Endothelial cell of umbilical vein (primary cell): ENCODE data around the gene SH3GLB2. TPM values are rescaled to one million over a fixed set of nuclear protein-coding genes. Genes with fewer than 3 reads are reported as not detected.

Experiments
- BruUV-seq: library from RNA; stranded (reverse); fragments of 400-500 nt; replicated peaks from 2 replicates; lab custom pipeline; 2021; lab: Mats Ljungman, UMichigan
- CTCF ChIA-PET: fragments of 300-600, 350-600 bp; sonication (Branson Sonifier 250); formaldehyde crosslinking; loops from one replicate; lab custom pipeline; 2021; ENCODE audit warnings: antibody characterized with exemption, inconsistent platforms; lab: Charles Lee
- POLR2A ChIA-PET: fragments of 300-600, 350-600 bp; sonication (Branson Sonifier 250); formaldehyde crosslinking; loops from one replicate; lab custom pipeline; 2021; ENCODE audit warnings: antibody characterized with exemption, inconsistent platforms; lab: Charles Lee
- DNase-seq: peaks from one replicate; pipeline ENCODE4 v3.0.0-alpha.2; 2011; ENCODE audit warnings: low read depth, low spot score
- FAIRE-seq: peaks from 2 replicates; lab custom pipeline; 2011; peaks lifted over from hg19 to GRCh38; lab: Jason Lieb, UNC
- H2AFZ ChIP-seq: 2 replicates; pipeline ENCODE4 v1.6.0; 2012; ENCODE audit warnings: low read depth, low read length, control low read depth, inconsistent platforms
- H3K27ac ChIP-seq: 2 replicates; pipeline ENCODE4 v1.5.1; 2011; ENCODE audit warnings: low read depth, mild to moderate bottlenecking, control low read depth, low read length, moderate library complexity; ENCODE audit not compliant: insufficient read depth
- H3K27me3 ChIP-seq, 2 experiments: 2 replicates each; pipeline versions ENCODE4 v1.6.0 to v1.6.1; 2011; ENCODE audit warnings: low read length in 2 of 2, mixed read lengths in 1 of 2; ENCODE audit not compliant: control insufficient read depth in 2 of 2, insufficient read depth in 2 of 2
- H3K36me3 ChIP-seq, 2 experiments: 2 replicates in 1 of 2; 3 replicates in 1 of 2; pipeline ENCODE4 v1.5.1; 2011; ENCODE audit warnings: low read length in 2 of 2, mild to moderate bottlenecking in 1 of 2, moderate library complexity in 1 of 2; ENCODE audit not compliant: control insufficient read depth in 2 of 2, insufficient read depth in 2 of 2; ENCODE audit errors: extremely low read depth in 1 of 2
- H3K4me1 ChIP-seq: 3 replicates; pipeline ENCODE4 v1.5.1; 2011; ENCODE audit warnings: mild to moderate bottlenecking, low read length; ENCODE audit not compliant: control insufficient read depth, insufficient read depth; ENCODE audit errors: extremely low read depth
- H3K4me2 ChIP-seq: 2 replicates; pipeline ENCODE4 v1.6.1; 2011; ENCODE audit warnings: low read length, control low read depth, mixed read lengths; ENCODE audit not compliant: insufficient read depth
- H3K4me3 ChIP-seq, 3 experiments: fragments of 200-600 bp in 1 of 3; sonication (generic), shearing (Covaris generic) in 1 of 3; replicated peaks in 1 of 3; 2 replicates each; pipeline ENCODE4 v1.5.1; 2011 to 2016; ENCODE audit warnings: control low read depth in 3 of 3, low read length in 3 of 3, mild to moderate bottlenecking in 2 of 3, inconsistent platforms in 1 of 3, low read depth in 1 of 3, moderate library complexity in 1 of 3; ENCODE audit not compliant: insufficient read depth in 1 of 3
- H3K79me2 ChIP-seq: 2 replicates; pipeline ENCODE4 v1.6.0; 2012; ENCODE audit warnings: low read length, inconsistent platforms; ENCODE audit not compliant: control insufficient read depth, insufficient read depth
- H3K9ac ChIP-seq: replicated peaks from 2 replicates; pipeline ENCODE3; 2011; ENCODE audit warnings: low read length, control low read depth; ENCODE audit not compliant: insufficient read depth; ENCODE audit errors: extremely low read depth
- H3K9me1 ChIP-seq: replicated peaks from 3 replicates; pipeline ENCODE4 v1.6.0; 2011; ENCODE audit warnings: mild to moderate bottlenecking, low read length; ENCODE audit not compliant: control insufficient read depth, insufficient read depth; ENCODE audit errors: extremely low read depth
- H3K9me3 ChIP-seq: replicated peaks from 2 replicates; pipeline ENCODE4 v1.5.1; 2012; ENCODE audit warnings: low read length, inconsistent platforms; ENCODE audit not compliant: control insufficient read depth, insufficient read depth
- H4K20me1 ChIP-seq: replicated peaks from 2 replicates; pipeline ENCODE3; 2011; ENCODE audit warnings: mild to moderate bottlenecking, low read length; ENCODE audit not compliant: control insufficient read depth, insufficient read depth; ENCODE audit errors: extremely low read depth
- EZH2 ChIP-seq: IDR thresholded peaks from 2 replicates; pipeline ENCODE4 v1.6.1; 2012; ENCODE audit warnings: borderline replicate concordance, low read depth, mild to moderate bottlenecking, moderate library complexity, low read length, inconsistent platforms; ENCODE audit not compliant: severe bottlenecking
- FOS ChIP-seq: IDR thresholded peaks from 2 replicates; pipeline ENCODE4 v1.6.1; 2011; ENCODE audit warnings: mild to moderate bottlenecking, low read length, moderate library complexity, borderline replicate concordance; ENCODE audit not compliant: insufficient read depth
- GATA2 ChIP-seq: IDR thresholded peaks from 2 replicates; pipeline ENCODE4 v1.7.0; 2011; ENCODE audit warnings: low read depth, mild to moderate bottlenecking, moderate library complexity, mixed read lengths, low read length; ENCODE audit not compliant: insufficient read length, insufficient read depth
- JUN ChIP-seq: IDR thresholded peaks from 2 replicates; pipeline ENCODE4 v1.6.1; 2011; ENCODE audit warnings: borderline replicate concordance, low read depth; ENCODE audit not compliant: insufficient read length, insufficient read depth
- MYC ChIP-seq: IDR thresholded peaks from one replicate; pipeline ENCODE4 v1.6.1; 2011; ENCODE audit warnings: mild to moderate bottlenecking, low read depth, low read length
- POLR2A ChIP-seq: IDR thresholded peaks from 2 replicates; pipeline ENCODE4 v1.6.1; 2012; ENCODE audit warnings: low read depth, mild to moderate bottlenecking, control low read depth, low read length
- POLR2AphosphoS5 ChIP-seq: IDR thresholded peaks from 2 replicates; pipeline ENCODE4 v1.6.1; 2012; ENCODE audit warnings: low read depth, mild to moderate bottlenecking, control low read depth, low read length, moderate library complexity; ENCODE audit not compliant: insufficient read depth
- dilution Hi-C: fragments of 300-500 bp; cut with MboI; formaldehyde crosslinking; loops from one replicate; pipeline ENCODE4 v1.15.0; 2019; ENCODE audit warnings: low sequenced_read_pairs; ENCODE audit not compliant: extremely low pct_ligation_motif_present
- intact Hi-C: fragments of 100-400 bp; cut with micrococcal nuclease; formaldehyde crosslinking; loops from one replicate; pipeline ENCODE4 v1.10.0; 2022
- polyA plus RNA-seq, 4 experiments: library from polyadenylated mRNA; depleted of rRNA in 3 of 4; stranded (reverse) in 3 of 4; unstranded in 1 of 4; fragments of >200 nt; gene quantifications; 2 replicates each; pipeline versions ENCODE4 v1.2.1 to v1.2.3, GENCODE V29; 2011 to 2012; ENCODE audit warnings: missing spikeins in 1 of 4
- total RNA-seq: library from RNA; stranded (reverse); gene quantifications from 2 replicates; pipeline ENCODE4 v1.2.3, GENCODE V29; 2021
- TF ChIP-seq, protein P1 (sequence below): IDR thresholded peaks from 2 replicates; pipeline ENCODE4 v1.6.1; 2011; ENCODE audit not compliant: insufficient read depth, insufficient read length
- TF ChIP-seq, protein P2 (sequence below), 2 donors: IDR thresholded peaks; 1 replicate in 1 of 2; 2 replicates in 1 of 2; pipeline ENCODE4 v1.5.1; 2011; ENCODE audit warnings: low read length in 2 of 2, mild to moderate bottlenecking in 2 of 2, moderate library complexity in 2 of 2, control low read depth in 1 of 2, inconsistent platforms in 1 of 2, low read depth in 1 of 2; ENCODE audit not compliant: insufficient read depth in 1 of 2; ENCODE audit errors: extremely low read depth in 1 of 2

Gene SH3GLB2
- total and polyA plus RNA-seq, 2 donors (not counting 3 experiments of a cell fraction or from before 2014, with no cell fraction given) = 58.8 to 77.5 TPM

DNA sequence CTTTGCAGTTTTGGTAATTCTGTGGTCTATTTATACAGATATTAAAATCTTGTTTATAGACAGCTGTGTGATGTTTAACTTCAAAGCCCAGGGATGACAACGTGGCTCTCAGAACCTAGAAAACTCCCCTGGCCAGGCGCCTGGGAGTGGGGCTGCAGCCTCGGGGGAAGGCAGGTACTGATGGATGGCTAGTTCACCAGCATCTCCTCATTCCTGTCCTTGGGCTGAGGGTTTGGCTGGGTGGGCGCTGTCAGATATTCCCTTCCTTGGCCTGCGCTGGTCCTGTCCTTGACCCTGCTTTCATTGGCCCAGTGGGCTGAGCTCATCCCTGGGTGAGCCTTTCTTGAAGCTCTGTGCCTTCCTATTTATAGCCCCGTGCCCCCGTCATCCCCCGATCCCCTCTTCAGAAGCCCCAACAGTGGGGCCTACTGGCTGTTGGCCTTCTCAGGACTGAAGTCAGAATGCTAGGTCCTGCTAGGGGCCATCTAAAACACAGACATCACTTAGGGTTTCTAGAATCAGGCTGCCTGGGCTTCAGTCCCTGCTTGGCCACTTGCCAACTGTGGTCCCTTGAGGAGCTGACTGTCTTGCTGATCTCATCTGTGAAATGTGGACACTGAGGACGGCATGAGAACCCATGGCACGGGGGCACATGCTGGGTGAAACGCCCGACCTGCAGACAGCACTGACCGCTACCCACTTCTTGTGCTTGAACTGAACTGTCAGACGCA, 20.9 kb downstream of the SH3GLB2 start:
- H3K4me3 ChIP-seq = no peak overlapping the region
- ChIA-PET POLR2A (no interaction called here), CTCF (interaction anchor here (0.8 to 3.1 kb wide), 7 partner anchors 9 to 274 kb away, joined by 3 to 17 read pairs (median 3); partner anchors contain the start of genes ENDOG and SH3GLB2)
- TF ChIP-seq GATA2 (no peak), POLR2AphosphoS5 (no peak), JUN (no peak), MYC (no peak), FOS (no peak), POLR2A (no peak), EZH2 (no peak)
- TF ChIP-seq, protein P1, sequence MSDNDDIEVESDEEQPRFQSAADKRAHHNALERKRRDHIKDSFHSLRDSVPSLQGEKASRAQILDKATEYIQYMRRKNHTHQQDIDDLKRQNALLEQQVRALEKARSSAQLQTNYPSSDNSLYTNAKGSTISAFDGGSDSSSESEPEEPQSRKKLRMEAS = no peak
- TF ChIP-seq, protein P2, sequence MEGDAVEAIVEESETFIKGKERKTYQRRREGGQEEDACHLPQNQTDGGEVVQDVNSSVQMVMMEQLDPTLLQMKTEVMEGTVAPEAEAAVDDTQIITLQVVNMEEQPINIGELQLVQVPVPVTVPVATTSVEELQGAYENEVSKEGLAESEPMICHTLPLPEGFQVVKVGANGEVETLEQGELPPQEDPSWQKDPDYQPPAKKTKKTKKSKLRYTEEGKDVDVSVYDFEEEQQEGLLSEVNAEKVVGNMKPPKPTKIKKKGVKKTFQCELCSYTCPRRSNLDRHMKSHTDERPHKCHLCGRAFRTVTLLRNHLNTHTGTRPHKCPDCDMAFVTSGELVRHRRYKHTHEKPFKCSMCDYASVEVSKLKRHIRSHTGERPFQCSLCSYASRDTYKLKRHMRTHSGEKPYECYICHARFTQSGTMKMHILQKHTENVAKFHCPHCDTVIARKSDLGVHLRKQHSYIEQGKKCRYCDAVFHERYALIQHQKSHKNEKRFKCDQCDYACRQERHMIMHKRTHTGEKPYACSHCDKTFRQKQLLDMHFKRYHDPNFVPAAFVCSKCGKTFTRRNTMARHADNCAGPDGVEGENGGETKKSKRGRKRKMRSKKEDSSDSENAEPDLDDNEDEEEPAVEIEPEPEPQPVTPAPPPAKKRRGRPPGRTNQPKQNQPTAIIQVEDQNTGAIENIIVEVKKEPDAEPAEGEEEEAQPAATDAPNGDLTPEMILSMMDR (IDR thresholded peaks at IDR 0.05; ENCODE audit: extremely low read depth in 1 of 2, insufficient read depth in 1 of 2, low read depth in 1 of 2, low read length in 2 of 2) = no peak
- no peak overlapping the region for H2AFZ ChIP-seq
- H3K4me1 ChIP-seq = no peaks in the 10 kb centered on the region
- dilution Hi-C loops = no loop called here
- no TSS peak for BruUV-seq
- no peaks in the 10 kb centered on the region for H3K9me3 ChIP-seq
- no peak for DNase-seq
- no peaks in the 10 kb centered on the region for H3K27me3 ChIP-seq
- H3K9me1 ChIP-seq = no peaks in the 10 kb centered on the region
- H3K27ac ChIP-seq = no peak overlapping the region
- H4K20me1 ChIP-seq = no peaks in the 10 kb centered on the region
- intact Hi-C loops = loop anchor here (5.0 to 10.0 kb wide), 2 partner anchors 145 to 608 kb away; no protein-coding TSS in a partner anchor
- no peak overlapping the region for H3K9ac ChIP-seq
- H3K4me2 ChIP-seq = no peak overlapping the region
- no peak for FAIRE-seq
- no peaks in the 10 kb centered on the region for H3K79me2 ChIP-seq
- peaks cover 6 to 45% of the 10 kb centered on the region in 2 experiments for H3K36me3 ChIP-seq
